Measurements from ENCODE around the gene OSM. TPM values are rescaled to one million over a fixed set of nuclear protein-coding genes. Genes with fewer than 3 reads are reported as not detected.
"Not testable (repeated sequence)": the region's sequence is repeated elsewhere in the genome, so short reads cannot be mapped to it uniquely, and the experiment has no call there.

The OSM gene
- total RNA-seq, 1 donor from 2014 or later: 8.0 TPM

DNA sequence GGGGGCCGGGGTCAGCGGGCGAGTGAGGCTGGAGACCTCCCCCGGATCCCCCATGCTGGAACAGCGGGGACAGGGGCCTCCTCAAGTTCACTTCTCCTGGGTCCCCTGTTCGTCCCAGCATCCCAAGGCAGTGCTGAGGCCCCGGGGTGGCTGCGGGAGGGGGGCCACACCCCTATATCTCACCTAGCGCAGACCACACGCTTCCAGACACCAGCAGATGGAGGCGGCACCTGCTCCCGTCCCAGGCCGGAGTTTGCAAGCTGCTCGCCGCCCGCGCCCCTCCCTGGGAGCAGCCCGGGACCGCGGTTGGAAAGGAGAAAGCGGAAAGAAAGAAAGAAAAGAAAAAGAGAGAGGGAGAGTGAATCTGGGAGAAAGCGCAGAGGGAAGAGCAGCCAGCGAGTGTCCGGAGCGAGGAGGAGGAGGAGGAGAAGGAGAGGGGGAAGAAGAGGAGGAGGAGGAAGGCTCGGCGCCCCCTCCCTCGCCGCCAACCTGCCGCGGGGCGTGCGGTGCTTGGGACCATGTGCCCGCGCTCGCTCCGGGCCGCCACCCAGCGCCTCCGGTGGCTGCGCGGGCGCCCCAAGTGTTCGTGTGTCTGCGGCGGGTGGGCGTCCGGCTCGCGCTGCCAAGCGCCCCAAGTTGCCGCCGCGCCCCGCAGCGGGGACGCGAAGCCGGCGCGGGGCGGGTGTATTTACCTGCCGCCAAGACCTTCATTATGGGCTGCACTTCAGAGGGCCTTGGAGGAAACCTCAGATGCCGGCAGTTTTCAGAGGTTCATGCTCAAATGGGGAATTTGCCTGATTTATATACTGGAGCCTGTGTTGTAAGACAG is 20.5 kb downstream of the OSM start, which contains the start of gene LIF:
LIF (minus strand) TSS at position 775 of the 829 bp plus-strand sequence; CDS start at position 711, 64 bp downstream.
- DNase-seq (ENCODE audit: low spot score): no peak

DNA sequence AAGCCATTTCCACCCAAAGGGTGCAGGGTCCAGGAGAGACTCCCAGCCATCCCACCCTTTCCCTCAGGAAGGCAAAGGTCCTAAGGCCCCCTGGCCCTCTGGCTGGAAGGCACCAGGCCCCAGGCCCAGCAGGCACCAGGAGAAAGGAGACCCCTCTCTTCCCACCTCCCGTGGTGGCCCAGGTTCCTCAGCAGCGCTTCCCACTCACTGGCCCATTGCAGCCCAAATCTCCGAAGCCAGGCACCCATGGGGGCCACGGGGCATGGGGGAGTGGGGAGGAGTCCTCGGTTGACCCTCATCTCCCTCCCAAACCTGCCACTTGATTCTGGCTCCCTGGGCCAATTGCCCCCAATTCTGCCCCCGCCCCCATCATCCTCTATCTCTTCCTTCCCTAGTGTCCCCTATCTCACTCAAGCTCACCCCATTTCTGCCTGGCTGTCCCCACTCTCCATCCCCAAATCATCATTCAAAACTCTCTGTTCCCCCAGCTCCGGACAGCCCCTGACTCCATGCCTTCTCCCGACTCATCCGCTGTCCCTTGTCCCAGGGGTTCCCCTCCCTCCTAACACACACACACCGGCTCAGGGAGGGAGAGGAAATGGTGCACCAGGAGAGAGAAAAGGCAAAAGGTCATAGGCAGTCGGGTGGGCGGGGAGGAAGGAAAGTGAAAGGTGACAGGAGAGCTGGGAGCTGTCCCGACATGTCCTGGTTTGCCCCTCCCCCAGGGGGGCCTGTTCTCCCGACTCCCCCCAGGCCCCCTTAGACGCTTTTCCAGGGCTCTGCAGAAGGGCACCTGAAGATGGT is 21.3 kb downstream of the OSM start:
- no peak for DNase-seq (ENCODE audit: low spot score)

DNA sequence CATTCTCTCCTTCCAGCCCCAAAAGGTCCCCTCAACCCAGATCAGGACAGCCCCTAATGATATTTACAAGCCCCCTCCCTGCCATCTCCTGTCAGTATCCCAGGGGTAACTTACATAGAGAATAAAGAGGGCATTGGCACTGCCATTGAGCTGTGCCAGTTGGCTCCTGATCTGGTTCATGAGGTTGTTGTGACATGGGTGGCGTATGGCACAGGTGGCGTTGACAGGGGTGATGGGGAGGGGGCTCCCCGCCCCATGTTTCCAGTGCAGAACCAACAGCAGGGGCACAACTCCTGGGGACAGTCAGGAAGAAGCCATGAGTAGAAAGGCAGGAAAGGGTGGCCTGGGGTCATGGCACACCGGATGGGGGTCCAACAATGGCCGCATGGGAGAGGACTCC is 22.0 kb downstream of the OSM start:
- DNase-seq (ENCODE audit: low spot score): no peak

DNA sequence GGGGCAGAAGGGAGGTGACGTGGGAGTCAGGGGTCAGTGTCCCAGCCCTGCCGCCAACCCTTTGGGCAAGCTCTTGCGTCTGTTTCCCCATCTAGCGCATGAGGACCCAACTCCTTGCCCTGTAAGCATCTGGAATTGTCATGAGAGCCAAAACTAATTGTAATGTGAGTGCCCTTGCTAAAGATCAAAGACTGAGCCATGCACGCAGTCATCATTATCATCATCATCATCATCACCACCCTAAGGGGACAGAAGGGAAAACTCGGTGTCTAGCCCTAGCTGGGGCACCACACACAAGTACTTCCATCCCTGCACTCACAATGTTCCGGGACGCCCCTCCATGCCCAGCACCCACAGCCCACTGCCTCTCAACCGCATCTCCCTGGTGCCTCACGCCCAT is 22.6 kb downstream of the OSM start:
- no peak for DNase-seq (ENCODE audit: low spot score)

DNA sequence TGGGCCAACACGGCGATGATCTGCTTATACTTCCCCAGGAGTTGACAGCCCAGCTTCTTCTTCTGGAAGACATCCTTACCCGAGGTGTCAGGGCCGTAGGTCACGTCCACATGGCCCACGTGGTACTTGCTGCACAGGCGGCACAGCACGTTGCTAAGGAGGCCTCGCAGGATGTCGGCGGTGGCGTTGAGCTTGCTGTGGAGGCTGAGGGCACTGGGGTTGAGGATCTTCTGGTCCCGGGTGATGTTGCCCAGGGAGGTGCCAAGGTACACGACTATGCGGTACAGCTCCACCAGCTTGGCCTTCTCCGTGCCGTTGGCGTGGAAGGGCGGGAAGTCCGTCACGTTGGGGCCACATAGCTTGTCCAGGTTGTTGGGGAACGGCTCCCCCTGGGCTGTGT is 23.0 kb downstream of the OSM start:
- DNase-seq (ENCODE audit: low spot score): no peak

DNA sequence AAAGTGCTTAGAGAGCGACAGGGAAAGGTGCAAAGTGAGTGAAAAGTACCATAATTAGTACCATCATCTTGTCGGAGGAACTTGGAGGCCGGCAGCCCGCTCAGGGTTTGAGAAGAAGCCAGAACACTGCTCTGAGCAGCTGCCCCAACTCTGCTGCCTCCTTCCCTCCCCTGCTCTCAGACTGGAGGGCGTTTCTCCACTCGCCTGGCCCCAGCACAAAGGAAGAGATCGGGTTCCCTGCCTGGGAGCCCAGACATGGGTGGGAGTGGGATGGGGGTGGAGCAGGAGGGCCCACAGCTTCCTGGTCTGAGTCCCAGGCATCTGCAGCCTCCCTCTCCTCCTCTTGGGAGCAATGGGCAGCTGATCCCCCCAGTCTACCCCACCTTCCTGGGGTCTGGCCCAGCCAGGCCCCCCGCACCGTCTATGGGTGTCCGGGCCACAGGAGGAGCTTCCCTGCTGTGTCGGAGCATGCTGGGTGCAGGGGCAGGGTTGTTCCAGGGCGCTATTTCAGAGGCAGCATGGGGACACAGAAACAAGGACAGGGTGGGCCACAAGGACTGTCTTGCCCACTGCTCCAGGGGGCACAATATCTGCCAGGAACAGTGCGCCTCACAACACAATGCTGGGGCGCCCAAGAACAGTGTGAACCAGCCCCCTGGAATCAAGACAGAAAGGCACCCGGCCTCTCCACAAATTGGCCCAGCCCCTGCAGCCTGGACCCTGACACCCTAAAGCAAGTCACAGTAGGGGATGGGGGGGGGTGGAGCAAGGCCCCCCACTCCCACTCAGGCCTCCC is 24.9 kb downstream of the OSM start:
- DNase-seq (ENCODE audit: low spot score): no peak

DNA sequence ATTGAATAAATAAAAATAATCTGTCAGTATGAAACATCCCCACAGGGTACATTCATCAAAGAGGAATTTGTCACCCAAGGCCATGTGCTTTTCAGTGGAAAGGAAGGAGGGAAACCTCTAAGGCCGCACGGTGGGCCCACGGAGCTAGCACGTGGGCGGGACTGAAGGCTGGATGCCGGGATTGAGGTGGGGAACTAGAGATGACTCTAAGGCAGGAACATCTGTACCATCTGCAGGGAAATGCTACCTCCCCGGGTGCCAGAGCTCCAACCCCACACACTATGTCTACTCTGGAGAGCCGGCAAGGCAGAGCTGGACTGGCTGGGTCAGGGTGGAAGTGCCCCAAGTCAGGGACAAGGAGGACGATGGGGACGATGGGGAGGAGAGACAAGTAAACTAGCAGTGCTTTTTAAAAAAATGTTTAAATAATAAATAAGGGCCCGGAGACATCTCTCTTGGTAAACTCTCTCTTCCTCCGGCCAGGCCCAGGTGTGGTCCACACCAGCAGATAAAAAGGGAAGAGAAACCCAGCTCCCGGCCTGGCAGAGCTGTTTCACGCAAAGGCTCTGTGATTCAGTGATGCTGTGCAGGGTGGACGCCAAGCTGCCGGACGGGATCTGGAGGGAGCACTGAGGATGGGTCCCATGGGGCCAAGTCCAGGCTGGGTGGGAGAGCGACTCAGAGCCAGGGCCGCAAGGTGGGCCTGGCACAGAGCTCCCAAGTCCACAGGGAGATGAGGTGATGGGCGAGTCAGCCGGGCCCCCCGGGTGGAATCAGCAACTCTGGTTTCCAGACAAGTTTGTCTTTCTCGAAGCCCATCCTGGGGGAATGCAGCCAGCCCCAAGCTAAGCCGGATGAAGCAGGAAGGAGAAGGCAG is 25.9 kb downstream of the OSM start:
- DNase-seq (ENCODE audit: low spot score): no peak

DNA sequence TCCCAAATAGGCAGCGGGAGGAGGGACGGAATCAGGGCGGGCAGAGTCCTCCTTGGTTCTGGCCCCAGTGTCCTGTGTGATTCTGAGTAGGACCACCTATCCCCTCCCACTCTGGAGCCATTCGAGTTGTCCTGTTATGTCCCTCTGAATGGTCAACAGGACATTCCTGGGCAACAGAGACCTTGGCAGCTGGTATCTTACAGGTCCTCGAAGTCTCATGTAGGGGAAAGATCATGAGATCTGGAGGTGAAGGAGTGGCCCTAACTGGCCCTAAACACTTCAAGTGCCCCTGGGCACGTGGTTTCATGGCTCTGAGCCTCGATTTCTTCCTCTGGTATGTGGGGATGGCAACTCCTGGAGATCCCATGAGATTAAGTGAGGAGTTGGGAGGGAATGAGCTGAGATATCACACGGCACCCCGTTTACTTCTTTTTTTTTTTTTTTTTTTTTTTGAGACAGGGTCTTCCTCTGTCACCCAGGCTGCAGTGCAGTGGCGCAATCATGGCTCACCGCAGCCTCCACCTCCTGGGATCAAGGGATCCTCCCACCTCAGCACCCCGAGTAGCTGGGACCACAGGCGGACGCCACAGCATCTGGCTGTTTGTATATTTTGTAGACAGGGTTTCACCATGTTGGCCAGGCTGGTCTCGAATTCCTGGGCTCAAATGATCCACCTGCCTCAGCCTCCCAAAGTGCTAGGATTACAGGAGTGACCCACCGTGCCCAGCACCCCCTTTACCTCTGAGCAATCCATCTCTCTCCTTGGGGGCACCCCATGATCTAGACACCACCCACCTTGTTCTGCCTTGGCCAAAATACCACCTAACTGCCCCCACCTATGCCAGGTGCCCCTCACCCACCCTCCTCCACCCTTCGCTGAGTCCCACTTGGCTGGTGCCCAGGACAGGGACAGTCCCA is 26.9 kb downstream of the OSM start:
- DNase-seq (ENCODE audit: low spot score): no peak

DNA sequence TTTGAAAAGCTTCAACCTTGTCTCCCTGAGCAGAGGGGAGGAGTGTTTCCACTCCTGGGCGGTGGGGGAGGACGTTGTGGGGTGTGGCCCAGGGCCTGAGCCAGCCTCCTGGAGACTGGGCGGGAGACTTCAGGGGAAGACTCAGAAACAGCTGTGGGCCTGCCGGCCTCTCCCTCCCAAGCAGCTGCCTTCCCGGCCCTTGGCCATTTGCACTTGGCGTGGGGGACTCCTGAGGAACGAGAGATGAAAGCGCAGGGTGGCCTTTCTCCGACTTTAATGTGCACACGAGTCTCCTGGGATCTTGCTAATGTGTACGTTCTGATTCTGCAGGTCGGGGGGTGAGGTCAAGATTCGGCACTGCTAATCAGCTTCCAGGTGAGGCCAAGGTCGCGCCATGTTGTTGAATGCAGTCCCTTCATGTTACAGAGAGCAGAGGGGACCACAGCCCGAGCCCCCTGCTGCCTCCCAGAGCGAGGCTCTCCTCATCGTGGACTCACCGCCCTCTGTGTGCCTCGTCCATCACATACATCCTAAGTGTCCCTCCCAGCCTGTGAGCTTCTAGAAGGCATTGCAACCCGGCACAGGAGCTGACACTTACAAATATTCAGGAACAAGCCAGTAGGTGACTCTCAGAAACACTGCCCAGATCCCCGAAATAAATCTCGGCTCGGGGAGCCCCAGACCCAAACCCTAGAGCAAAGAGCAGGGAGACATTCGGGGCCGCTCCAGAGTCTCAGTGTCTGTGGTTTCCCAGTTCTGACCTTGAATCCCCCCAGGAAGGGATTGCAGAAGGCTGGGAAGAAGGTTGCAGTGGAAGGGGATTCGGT is 27.8 kb downstream of the OSM start:
- DNase-seq (ENCODE audit: low spot score): no peak

DNA sequence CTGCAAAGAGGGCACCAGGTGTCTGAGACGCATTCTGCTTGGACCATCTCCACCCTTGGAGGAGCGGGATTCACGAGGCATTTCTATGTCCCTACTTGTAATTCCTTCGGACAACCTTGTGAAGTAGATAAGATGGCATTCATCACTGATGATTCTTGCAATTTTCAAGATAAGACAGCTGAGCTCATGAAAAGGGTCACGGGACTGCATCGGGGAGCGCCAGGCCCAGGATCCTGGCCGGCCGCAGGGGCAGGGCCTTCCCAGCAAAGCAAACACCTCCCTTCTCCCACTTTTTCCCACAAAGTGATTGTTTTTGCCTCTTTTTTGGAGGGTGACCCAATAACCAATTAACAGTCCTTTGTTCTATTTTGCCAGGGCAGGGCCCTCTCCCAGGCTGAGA is 28.5 kb downstream of the OSM start:
- no peak for DNase-seq (ENCODE audit: low spot score)

DNA sequence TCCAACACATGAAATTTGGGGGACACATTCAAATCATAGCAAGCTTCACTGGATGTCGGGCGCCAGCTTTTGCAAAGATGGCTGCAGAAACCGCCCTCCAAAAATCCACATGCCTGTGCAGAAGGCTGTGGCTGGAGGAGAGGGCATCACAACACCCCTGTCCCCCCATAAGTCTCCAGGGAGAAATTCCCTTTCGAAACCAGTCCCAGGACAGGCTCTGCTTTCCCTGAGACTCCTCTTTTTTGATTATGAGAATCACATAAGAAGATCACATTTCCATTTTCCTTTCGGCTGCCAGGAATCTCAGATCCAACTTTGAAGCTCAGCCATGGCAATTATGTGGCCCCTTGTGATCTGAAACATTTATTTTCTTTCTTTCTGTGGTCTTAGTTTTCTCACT is 29.8 kb downstream of the OSM start:
- DNase-seq (ENCODE audit: low spot score): no peak

DNA sequence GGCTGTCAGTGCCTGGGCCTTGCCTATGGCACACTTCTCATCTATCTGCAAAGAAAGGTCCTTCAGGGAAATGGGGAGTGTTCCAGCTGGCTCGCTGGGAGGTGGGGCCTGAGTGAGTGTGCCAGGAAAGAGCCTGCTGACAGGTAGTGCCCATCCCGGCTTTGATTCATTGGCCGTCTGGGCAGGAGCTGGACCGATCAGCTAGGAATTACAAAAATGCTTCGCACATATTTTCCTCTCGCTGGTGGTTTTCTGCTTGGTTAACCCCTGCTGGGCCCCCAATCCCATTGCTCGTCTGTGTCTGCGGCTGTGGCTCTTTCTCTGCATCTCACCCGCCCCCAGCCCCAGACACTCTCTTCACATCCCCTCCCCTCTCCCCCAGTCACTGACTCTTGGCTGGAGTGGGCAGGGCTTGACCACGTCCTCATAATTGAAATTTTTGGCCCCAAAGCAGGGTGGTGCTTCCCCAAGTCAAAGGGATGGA is 30.9 kb downstream of the OSM start:
- no peak for DNase-seq (ENCODE audit: low spot score)

DNA sequence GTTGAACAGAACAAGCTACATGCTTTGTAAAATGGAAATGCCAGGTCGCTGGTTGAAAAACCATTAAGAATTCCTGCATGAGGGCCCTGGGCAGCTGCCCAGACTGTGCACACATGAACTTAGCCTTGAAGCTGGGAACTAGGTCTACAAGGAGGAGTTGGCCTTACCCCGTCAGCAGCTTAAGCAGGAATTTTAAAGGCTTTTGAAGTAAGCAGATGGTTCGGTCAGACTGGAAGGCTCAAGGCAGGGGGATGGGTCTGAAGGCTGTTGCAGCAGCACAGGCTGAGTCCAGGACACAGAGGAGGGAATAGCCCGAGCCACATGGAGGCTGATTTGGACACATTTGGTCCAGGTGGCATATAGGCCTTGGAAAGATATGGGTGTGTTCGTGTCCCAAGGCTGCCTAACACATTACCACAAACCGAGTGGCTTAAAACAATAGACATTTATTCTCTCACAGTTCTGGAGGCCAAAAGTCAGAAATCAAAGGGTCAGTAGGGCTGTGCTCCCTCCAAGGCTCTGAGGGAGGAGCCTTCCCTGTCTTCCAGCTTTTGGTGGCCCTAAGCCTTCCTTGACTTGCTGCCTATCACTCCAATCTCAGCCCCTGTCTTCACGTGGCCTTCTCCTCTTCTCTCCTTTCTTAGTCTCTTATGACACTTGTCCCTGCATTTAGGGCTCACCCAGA is 31.7 kb downstream of the OSM start:
- DNase-seq (ENCODE audit: low spot score): no peak

DNA sequence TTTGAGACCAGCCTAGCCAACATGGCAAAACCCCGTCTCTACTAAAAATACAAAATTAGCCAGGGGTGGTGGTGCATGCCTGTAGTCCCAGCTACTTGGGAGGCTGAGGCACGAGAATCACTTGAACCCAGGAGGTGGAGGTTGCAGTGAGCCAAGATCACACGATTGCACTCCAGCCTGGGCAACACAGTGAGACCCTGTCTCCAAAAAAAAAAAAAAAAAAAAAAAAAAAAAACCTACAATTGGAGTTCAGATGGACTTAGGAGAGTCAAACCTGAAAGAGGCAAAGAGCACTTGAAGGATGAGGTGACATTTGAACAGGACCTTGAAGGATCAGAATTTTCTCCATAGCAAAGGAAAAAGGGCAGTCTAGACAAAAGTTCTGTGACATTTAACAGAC is 32.3 kb downstream of the OSM start:
- DNase-seq (ENCODE audit: low spot score): not testable (repeated sequence)

DNA sequence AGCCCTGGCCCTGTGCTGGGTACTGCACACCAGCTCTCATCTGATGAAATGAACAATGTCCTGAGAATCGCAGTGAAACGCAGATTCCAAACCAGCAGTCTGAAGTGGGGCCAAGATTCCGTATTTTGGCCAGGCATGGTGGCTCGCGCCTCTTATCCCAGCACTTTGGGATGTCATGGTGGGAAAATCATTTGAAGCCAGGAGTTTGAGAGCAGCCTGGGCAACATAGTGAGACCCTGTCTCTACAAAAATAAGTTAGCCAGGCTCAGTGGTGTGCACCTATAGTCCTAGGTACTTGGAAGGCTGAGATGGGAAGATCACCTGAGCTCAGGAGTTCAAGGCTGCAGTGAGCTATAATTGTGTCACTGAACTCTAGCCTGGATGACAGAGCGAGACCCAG is 33.1 kb downstream of the OSM start:
- DNase-seq (ENCODE audit: low spot score): no peak

DNA sequence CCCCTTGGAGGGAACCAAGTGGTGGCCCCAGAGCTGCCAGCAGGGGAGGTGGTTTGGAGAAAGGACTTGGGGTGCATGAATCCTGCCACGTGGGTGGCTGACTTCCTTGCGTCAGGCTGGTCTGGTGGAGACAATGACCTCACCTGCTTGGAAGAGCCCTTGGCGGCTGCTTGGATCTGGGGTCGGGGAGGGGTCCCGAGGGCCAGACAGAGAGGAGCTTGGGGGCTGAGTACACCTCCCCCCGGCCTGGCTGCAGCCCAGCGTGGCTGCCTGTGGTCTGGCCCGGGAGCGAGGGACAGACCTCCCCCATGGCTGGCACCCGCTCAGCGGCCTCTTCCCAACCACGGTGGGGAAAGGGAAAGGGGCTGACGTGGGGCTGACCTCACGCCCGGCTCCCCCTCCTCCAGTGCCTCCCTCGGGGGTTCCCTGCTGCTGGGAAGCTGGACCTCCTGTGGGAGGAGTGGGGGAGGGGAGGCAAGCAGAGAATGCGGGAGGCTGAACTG is 33.9 kb downstream of the OSM start:
- DNase-seq (ENCODE audit: low spot score): no peak

DNA sequence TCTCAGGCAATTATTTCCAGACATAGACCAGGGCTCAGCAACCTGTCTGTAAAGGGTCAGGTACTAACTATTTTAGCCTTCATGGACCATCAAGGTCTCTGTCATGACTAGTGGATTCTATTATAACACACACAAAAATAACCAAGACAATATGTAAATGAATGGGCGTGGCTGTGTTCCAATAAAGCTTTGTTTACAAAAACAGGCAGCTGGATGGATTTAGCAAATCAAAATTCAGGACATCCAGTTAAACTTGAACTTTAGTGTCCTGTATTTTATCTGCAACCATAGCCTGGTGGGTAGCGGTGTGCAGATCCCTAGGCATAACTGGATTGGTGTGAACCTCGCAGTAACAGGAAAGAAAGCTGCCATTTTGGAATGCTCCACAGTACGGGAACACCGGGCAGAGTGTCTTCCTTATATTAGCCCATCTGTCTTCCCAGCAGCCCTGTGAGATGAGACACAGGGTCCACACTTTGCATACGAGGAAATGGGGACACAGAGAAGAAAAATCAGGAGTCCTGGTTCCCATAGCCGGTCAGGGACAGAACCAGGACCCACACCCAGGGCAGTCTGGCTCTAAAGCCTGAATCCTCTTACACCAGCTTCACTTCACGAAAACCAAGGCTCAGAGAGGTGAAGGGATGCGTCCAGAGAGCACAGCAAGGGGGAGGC is 35.7 kb downstream of the OSM start:
- no peak for DNase-seq (ENCODE audit: low spot score)

Measured in mesenteric fat pad (tissue), 1 donor.